Measurements from ENCODE around the gene CNNM1.

CNNM1 gene

GRCh38 chr10:99427566-99428190 lies 98.5 kb downstream of the CNNM1 start:
- no peak for TF ChIP-seq CTCF (IDR thresholded peaks at IDR 0.05; ENCODE audit: control insufficient read depth, insufficient read depth, low read depth, low read length, missing control alignments)
- no peak for DNase-seq (ENCODE audit: low read depth)
- no peak overlapping the region for H3K4me3 ChIP-seq (ENCODE audit: control insufficient read depth, low read depth, low read length)

GRCh38 chr10:99429517-99430095 lies 100.5 kb downstream of the CNNM1 start:
- peak overlapping the region; percentile 100 for H3K4me3 ChIP-seq (ENCODE audit: control insufficient read depth, low read depth, low read length)
- no peak for DNase-seq (ENCODE audit: low read depth)
- no peak for TF ChIP-seq CTCF (IDR thresholded peaks at IDR 0.05; ENCODE audit: control insufficient read depth, insufficient read depth, low read depth, low read length, missing control alignments)

GRCh38 chr10:99430116-99430450 lies 100.9 kb downstream of the CNNM1 start:
- no peak for TF ChIP-seq CTCF (IDR thresholded peaks at IDR 0.05; ENCODE audit: control insufficient read depth, insufficient read depth, low read depth, low read length, missing control alignments)
- no peak for DNase-seq (ENCODE audit: low read depth)

GRCh38 chr10:99430451-99431189 lies 101.5 kb downstream of the CNNM1 start, which contains the start of gene GOT1:
TSS of gene GOT1 (minus strand) at chr10:99430624. CDS start at chr10:99430565, 59 bp downstream.
- DNase-seq (ENCODE audit: low read depth), result peak; percentile 97
- peak within 1 kb of the TSS; percentile 100 for H3K4me3 ChIP-seq (ENCODE audit: control insufficient read depth, low read depth, low read length)
- TF ChIP-seq CTCF (IDR thresholded peaks at IDR 0.05; ENCODE audit: control insufficient read depth, insufficient read depth, low read depth, low read length, missing control alignments), result no peak

More at GRCh38 chr10:99430116-99430450, 100.9 kb downstream of the CNNM1 start:
- H3K4me3 ChIP-seq (ENCODE audit: control insufficient read depth, low read depth, low read length), result peak overlapping the region; percentile 100

- no peak for TF ChIP-seq CTCF (IDR thresholded peaks at IDR 0.05; ENCODE audit: control insufficient read depth, insufficient read depth, low read depth, low read length, missing control alignments)
- DNase-seq (ENCODE audit: low read depth), result no peak
- H3K4me3 ChIP-seq (ENCODE audit: control insufficient read depth, low read depth, low read length), result peak overlapping the region; percentile 100
Observed at GRCh38 chr10:99431190-99431760, 102.1 kb downstream of the CNNM1 start.

- no peak for DNase-seq (ENCODE audit: low read depth)
- no peak for TF ChIP-seq CTCF (IDR thresholded peaks at IDR 0.05; ENCODE audit: control insufficient read depth, insufficient read depth, low read depth, low read length, missing control alignments)
- H3K4me3 ChIP-seq (ENCODE audit: control insufficient read depth, low read depth, low read length), result no peak overlapping the region
Observed at GRCh38 chr10:99432047-99432446, 102.9 kb downstream of the CNNM1 start.

Measured in AG09309 (cell line).